Mucosa of rectum (tissue), 2 donors: ENCODE measurements around the gene SLC10A4.
"Not testable (repeated sequence)": the region's sequence is repeated elsewhere in the genome, so short reads cannot be mapped to it uniquely, and the experiment has no call there.

Experiments used
- H3K27ac ChIP-seq, 2 donors: one replicate each; pipeline ENCODE4 v1.7.0; 2013; ENCODE audit warnings: inconsistent platforms in 2 of 2, low read depth in 2 of 2, low read length in 2 of 2
- H3K27me3 ChIP-seq, 2 donors: one replicate each; pipeline ENCODE4 v1.7.0; 2013; ENCODE audit warnings: low read length in 2 of 2; ENCODE audit not compliant: control insufficient read depth in 2 of 2, insufficient read depth in 2 of 2
- H3K36me3 ChIP-seq, 2 donors: one replicate each; pipeline ENCODE4 v1.7.0; 2013; ENCODE audit warnings: low read length in 2 of 2; ENCODE audit not compliant: control insufficient read depth in 2 of 2, insufficient read depth in 2 of 2
- H3K4me1 ChIP-seq, 2 donors: one replicate each; pipeline ENCODE4 v1.7.0; 2013; ENCODE audit warnings: low read length in 2 of 2, mild to moderate bottlenecking in 1 of 2; ENCODE audit not compliant: control insufficient read depth in 2 of 2, insufficient read depth in 2 of 2
- H3K4me3 ChIP-seq, 2 donors: one replicate each; pipeline ENCODE4 v1.7.0; 2013; ENCODE audit warnings: low read length in 2 of 2
- H3K9ac ChIP-seq, 2 donors: one replicate each; pipeline ENCODE4 v1.7.0; 2013; ENCODE audit warnings: low read length in 2 of 2, low read depth in 1 of 2, mild to moderate bottlenecking in 1 of 2
- H3K9me3 ChIP-seq, 2 donors: one replicate each; pipeline ENCODE4 v1.7.0; 2013; ENCODE audit warnings: low read length in 2 of 2; ENCODE audit not compliant: control insufficient read depth in 2 of 2
- donor health status: healthy.
- donor health status: Normal muscosa, but diverticular disease.

SLC10A4 gene, protein sequence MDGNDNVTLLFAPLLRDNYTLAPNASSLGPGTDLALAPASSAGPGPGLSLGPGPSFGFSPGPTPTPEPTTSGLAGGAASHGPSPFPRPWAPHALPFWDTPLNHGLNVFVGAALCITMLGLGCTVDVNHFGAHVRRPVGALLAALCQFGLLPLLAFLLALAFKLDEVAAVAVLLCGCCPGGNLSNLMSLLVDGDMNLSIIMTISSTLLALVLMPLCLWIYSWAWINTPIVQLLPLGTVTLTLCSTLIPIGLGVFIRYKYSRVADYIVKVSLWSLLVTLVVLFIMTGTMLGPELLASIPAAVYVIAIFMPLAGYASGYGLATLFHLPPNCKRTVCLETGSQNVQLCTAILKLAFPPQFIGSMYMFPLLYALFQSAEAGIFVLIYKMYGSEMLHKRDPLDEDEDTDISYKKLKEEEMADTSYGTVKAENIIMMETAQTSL

DNA sequence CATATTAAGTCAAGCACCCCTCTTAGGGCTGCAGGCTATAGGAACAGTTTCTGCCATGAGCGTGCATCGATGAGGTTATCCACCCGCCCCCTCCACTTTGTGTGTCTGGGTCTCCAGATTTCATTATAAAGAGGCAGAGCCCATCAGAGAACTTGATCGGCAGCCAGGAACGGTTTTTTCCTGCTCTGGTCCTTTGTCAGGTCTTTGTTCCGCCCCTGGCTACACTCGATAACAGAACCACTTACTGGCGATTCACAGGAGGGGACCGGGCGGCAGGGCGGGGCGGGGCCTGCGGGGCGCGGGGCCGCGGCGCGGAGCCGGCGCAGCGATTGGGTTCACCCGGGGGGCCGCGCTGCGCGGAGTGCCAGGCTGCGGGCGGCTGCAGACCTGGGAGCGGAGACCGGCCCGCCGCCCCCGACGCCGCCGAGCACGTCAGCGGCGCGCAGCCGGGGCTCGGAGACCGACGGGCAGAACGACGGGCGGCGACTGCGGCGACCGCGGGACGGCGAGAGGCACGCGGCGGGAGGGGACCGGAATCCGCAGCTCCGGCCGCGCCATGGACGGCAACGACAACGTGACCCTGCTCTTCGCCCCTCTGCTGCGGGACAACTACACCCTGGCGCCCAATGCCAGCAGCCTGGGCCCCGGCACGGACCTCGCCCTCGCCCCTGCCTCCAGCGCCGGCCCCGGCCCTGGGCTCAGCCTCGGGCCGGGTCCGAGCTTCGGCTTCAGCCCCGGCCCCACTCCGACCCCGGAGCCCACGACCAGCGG, at the start of gene SLC10A4:
TSS of gene SLC10A4 (plus strand) at position 338 of the 771 bp plus-strand sequence. CDS start at position 557, 219 bp downstream.
- peaks cover 31 to 41% of the 10 kb centered on the region in 2 donors for H3K27me3 ChIP-seq
- H3K9ac ChIP-seq = no peak within 1 kb of the TSS
- H3K9me3 ChIP-seq = no peaks in the 10 kb centered on the region

GRCh38 chr4:48436318-48436717, 46.8 kb upstream of the SLC10A4 start:
- Histone ChIP-seq H3K27me3 (no peaks in the 10 kb centered on the region), H3K9me3 (no peaks in the 10 kb centered on the region), H3K9ac (no peak overlapping the region), H3K4me1 (peaks cover 0 to 6% of the 10 kb centered on the region in 2 donors), H3K4me3 (no peak overlapping the region), H3K27ac (no peak overlapping the region), H3K36me3 (no peaks in the 10 kb centered on the region)

More for the DNA sequence above, at the start of gene SLC10A4:
- no peaks in the 10 kb centered on the region for H3K4me1 ChIP-seq
- H3K27ac ChIP-seq = no peak within 1 kb of the TSS
- H3K4me3 ChIP-seq = peak within 1 kb of the TSS; percentile 13 to 17
- H3K36me3 ChIP-seq = no peaks in the 10 kb centered on the region

DNA sequence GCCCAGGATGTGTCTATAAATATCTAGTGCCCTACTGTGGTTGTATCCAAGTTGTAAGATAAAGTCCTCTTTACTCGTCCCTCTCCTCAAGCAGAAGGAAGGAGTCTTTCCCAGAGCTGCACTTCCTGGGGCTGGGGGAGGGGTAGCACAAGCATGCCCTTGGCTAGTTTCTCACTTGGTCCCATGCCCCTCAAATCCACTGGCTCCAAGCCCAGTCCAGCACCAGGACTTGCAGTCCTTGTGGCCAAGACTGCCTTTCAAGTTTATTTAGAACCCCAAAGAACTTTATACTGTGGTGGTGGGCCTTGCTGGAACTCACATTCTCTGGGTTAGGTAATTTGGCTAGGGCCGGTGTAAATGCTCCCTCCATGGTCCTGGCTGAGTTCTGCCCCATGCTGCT, 43.2 kb upstream of the SLC10A4 start:
- no peak overlapping the region for H3K27ac ChIP-seq
- H3K4me1 ChIP-seq = peaks cover 0 to 6% of the 10 kb centered on the region in 2 donors
- H3K9me3 ChIP-seq = no peaks in the 10 kb centered on the region
- no peak overlapping the region for H3K9ac ChIP-seq
- no peak overlapping the region for H3K4me3 ChIP-seq
- no peaks in the 10 kb centered on the region for H3K27me3 ChIP-seq
- no peaks in the 10 kb centered on the region for H3K36me3 ChIP-seq

DNA sequence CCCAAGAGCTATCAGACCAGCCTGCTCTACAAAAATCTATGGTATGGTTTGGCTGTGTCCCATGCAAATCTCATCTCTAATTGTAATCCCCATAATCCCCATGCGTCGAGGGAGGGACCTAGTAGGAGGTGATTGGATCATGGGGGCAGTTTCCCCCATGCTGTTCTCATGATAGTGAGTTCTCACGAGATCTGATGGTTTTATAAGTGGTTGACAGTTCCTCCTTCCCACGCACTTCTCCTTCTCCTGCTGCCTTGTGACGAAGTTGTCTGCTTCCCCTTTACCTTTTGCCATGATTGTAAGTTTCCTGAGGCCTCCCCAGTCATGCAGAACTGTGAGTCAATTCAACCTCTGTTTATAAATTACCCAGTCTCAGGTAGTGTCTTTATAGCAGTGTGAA, 42.2 kb upstream of the SLC10A4 start:
- not testable (repeated sequence) for H3K27me3 ChIP-seq, H3K36me3 ChIP-seq, H3K4me1 ChIP-seq, H3K27ac ChIP-seq, H3K4me3 ChIP-seq, H3K9ac ChIP-seq, H3K9me3 ChIP-seq

- no peaks in the 10 kb centered on the region for H3K36me3 ChIP-seq
- no peak overlapping the region for H3K4me3 ChIP-seq
- peaks cover 0 to 3% of the 10 kb centered on the region in 2 donors for H3K4me1 ChIP-seq
- no peaks in the 10 kb centered on the region for H3K27me3 ChIP-seq
- H3K9ac ChIP-seq = no peak overlapping the region
- H3K27ac ChIP-seq = no peak overlapping the region
- H3K9me3 ChIP-seq = no peaks in the 10 kb centered on the region
These were observed 37.4 kb upstream of the SLC10A4 start for GRCh38 chr4:48445704-48446103.

DNA sequence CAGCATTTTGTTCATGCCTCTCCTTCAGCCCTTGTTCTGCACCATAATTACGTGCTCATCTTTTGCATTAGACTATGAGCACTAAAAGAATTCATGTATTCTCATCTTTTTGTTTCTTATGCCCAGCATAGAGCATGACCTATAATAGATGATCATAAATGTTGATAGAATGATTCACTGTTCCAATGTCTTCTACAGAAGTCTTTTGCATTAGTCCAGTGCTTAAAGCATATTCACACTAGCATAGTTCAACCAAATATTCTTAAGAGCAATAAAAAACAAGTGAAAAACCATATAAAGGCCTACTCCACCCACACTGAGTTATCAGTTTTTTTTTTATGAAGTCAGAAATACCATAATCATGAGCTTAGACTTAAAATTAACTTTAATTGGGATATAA, 36.5 kb upstream of the SLC10A4 start:
- Histone ChIP-seq H3K36me3 (no peaks in the 10 kb centered on the region), H3K27me3 (no peaks in the 10 kb centered on the region), H3K4me3 (no peak overlapping the region), H3K27ac (no peak overlapping the region), H3K4me1 (peaks cover 0 to 3% of the 10 kb centered on the region in 2 donors), H3K9ac (no peak overlapping the region), H3K9me3 (no peaks in the 10 kb centered on the region)

DNA sequence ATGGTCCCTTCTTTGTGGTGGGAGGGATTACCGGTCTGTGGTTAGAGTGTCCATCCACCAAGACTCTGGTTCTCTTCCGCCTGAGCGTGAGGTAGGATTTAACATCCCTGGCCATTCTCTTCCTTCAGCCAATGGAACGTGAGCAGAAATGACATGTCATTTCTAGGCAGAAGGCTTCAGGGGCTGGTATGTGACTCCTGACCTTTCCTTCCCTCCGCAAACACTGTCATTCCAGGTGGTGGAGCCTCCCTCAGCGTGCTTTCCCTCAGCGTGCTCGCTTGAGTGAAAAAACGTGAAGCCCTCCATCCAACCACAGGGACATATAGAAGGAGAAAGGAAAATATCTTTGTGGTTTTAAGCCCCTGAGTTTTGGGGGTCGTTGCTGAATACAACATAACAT, 34.0 kb upstream of the SLC10A4 start:
- Histone ChIP-seq H3K27ac (no peak overlapping the region), H3K9me3 (no peaks in the 10 kb centered on the region), H3K4me1 (peaks cover 0 to 3% of the 10 kb centered on the region in 2 donors), H3K9ac (no peak overlapping the region), H3K27me3 (no peaks in the 10 kb centered on the region), H3K4me3 (no peak overlapping the region), H3K36me3 (no peaks in the 10 kb centered on the region)

DNA sequence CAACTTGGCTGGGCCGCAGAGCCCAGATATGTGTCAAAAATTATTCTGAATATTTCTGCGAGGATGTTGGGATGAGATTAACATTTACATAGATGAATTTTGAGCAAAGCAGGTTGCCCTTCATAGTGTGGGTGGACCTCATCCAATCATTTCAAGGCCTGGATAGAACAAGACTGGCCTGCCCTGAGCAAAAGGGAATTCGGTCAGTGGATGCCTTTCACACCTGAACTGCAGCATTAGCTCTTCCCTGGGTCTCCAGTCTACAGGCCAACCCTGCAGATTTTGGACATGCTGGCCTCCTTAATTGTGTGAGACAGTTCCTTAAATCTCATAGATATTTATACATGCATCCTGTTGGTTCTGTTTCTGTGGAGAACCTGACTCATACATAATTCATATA, 32.4 kb upstream of the SLC10A4 start:
- no peak overlapping the region for H3K9ac ChIP-seq
- no peaks in the 10 kb centered on the region for H3K9me3 ChIP-seq
- H3K4me3 ChIP-seq = no peak overlapping the region
- H3K4me1 ChIP-seq = peaks cover 0 to 3% of the 10 kb centered on the region in 2 donors
- no peak overlapping the region for H3K27ac ChIP-seq
- H3K27me3 ChIP-seq = no peaks in the 10 kb centered on the region
- H3K36me3 ChIP-seq = no peaks in the 10 kb centered on the region

GRCh38 chr4:48451656-48452055, 31.5 kb upstream of the SLC10A4 start:
- H3K27me3 ChIP-seq, H3K9me3 ChIP-seq, H3K36me3 ChIP-seq, H3K9ac ChIP-seq, H3K4me1 ChIP-seq, H3K4me3 ChIP-seq, H3K27ac ChIP-seq: not testable (repeated sequence)

- H3K9me3 ChIP-seq = no peaks in the 10 kb centered on the region
- no peaks in the 10 kb centered on the region for H3K36me3 ChIP-seq
- H3K27me3 ChIP-seq = no peaks in the 10 kb centered on the region
- no peaks in the 10 kb centered on the region for H3K4me1 ChIP-seq
- no peak overlapping the region for H3K9ac ChIP-seq
- H3K27ac ChIP-seq = no peak overlapping the region
- H3K4me3 ChIP-seq = no peak overlapping the region
These were observed 28.6 kb upstream of the SLC10A4 start for GRCh38 chr4:48454591-48454990.
